Measurements from ENCODE around the gene SKA2. TPM values are rescaled to one million over a fixed set of nuclear protein-coding genes. Genes with fewer than 3 reads are reported as not detected.

SKA2 gene
- total and polyA plus RNA-seq, 9 of the 15 experiments (the other 6 are each of a cell fraction or from before 2014, with no cell fraction given): 58.1 to 183 (median 133) TPM

DNA sequence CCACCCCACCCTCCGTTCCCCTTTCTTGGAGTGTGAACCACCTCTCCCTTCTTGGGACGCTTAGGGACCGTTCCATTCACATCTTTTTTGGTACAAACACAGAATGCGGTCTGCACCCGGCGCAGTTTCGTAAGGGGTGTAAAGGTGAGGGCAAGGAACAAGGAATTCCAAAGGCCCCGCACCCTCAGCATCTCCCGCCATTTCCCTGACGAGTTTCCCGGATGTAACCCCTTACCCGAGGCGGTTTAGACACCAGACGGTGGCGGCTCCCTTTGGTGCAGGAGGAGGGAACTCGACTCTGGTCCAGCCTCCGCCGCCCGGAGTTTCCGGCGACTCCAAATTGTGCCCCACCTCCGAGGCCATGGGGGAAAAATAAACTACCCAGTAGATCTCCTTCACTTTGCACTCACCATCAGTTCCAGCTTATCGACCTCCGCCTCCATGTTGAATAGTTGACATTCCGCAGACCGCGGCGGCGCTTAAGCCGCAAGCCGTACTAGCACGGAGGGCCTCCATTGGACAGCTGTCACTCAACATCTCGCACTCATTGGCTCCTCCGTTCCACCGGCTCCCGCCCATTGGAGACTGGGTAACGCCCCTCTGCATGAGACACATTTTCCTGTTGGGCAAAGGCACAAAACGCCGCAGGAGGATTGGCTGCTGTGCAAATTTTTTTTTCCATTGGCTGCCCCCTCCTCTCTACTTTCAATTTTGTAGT is at the start of gene SKA2 (continued):
- TF ChIP-seq JUN (IDR thresholded peaks at IDR 0.05; ENCODE audit: borderline replicate concordance, low read depth, low read length) (peak; percentile 20; the same call in 1 of the 2 replicates), JUN (CRISPR knock-in tag; IDR thresholded peaks at IDR 0.05; ENCODE audit: borderline replicate concordance) (no peak), CXXC5 (CRISPR knock-in tag; IDR thresholded peaks at IDR 0.05) (peak; percentile 83), ETV5 (CRISPR knock-in tag; IDR thresholded peaks at IDR 0.05; ENCODE audit: low read depth) (peak; percentile 43; the same call in 1 of the 2 replicates), ATF7 (IDR thresholded peaks at IDR 0.05) (peak; percentile 60; the same call in 1 of the 2 replicates), SUPT5H (IDR thresholded peaks at IDR 0.05) (peak; percentile 74), BACH1 (tag; IDR thresholded peaks at IDR 0.05) (peak; percentile 88; the same call in 1 of the 2 replicates), UBTF (IDR thresholded peaks at IDR 0.05; ENCODE audit: borderline replicate concordance in 1 of 2, low read depth in 2 of 2, low read length in 2 of 2) (peak; percentile 67 to 69; a peak in 2 of 4 replicates), DPF2 (IDR thresholded peaks at IDR 0.05) (0 out of 2 replicates have a peak, but pooled peaks have one; percentile 24), TCF3 (CRISPR knock-in tag; IDR thresholded peaks at IDR 0.05) (no peak), E2F6 (IDR thresholded peaks at IDR 0.05; ENCODE audit: borderline replicate concordance in 1 of 2, extremely low read depth in 1 of 2, insufficient read depth in 1 of 2, insufficient read length in 1 of 2, low read depth in 1 of 2, low read length in 1 of 2, poor library complexity in 1 of 2, severe bottlenecking in 1 of 2) (peak; percentile 58 to 70), SRSF7 (optimal IDR thresholded peaks at IDR 0.05; ENCODE audit: low read depth, low read length) (no peak), ZNF766 (CRISPR knock-in tag; conservative IDR thresholded peaks at IDR 0.05) (0 out of 2 replicates have a peak, but pooled peaks have one; percentile 56), ATF3 (IDR thresholded peaks at IDR 0.05) (no peak), ATF3 (CRISPR knock-in tag; conservative IDR thresholded peaks at IDR 0.05) (0 out of 2 replicates have a peak, but pooled peaks have one; percentile 16), RBM25 (IDR thresholded peaks at IDR 0.05; ENCODE audit: low read depth, low read length, severe bottlenecking) (peak; percentile 99), WHSC1 (IDR thresholded peaks at IDR 0.05; ENCODE audit: low read length) (no peak), HMGXB4 (CRISPR knock-in tag; IDR thresholded peaks at IDR 0.05) (peak; percentile 70; the same call in 1 of the 2 replicates), HNRNPLL (IDR thresholded peaks at IDR 0.05; ENCODE audit: low read depth, low read length, poor library complexity, severe bottlenecking) (peak; percentile 85), E2F3 (CRISPR knock-in tag; IDR thresholded peaks at IDR 0.05) (peak; percentile 91), TBP (optimal IDR thresholded peaks at IDR 0.05; ENCODE audit: low read depth, low read length) (peak; percentile 93)

All from K562 (cell line).